ENCODE data around the gene TMEM74B. TPM values are rescaled to one million over a fixed set of nuclear protein-coding genes. Genes with fewer than 3 reads are reported as not detected.

TMEM74B gene
- total RNA-seq, 1 experiment from 2014 or later: 8.4 TPM

- Mint-ChIP-seq H3K4me3 (no peak overlapping the region), H3K36me3 (no peaks in the 10 kb centered on the region), H3K27me3 (ENCODE audit: low read depth) (peaks cover 28% of the 10 kb centered on the region), H3K27ac (no peak overlapping the region), H3K9me3 (no peaks in the 10 kb centered on the region), H3K4me1 (peaks cover 17% of the 10 kb centered on the region)
- no peak for ATAC-seq
- TF ChIP-seq ZNF671 (CRISPR knock-in tag; IDR thresholded peaks at IDR 0.05): no peak
- TF ChIP-seq SP1 (CRISPR knock-in tag; conservative IDR thresholded peaks at IDR 0.05): no peak
- DNase-seq (ENCODE audit: low spot score): no peak
- POLR2A ChIA-PET: interaction anchor here (0.6 kb wide), 1 partner anchor 33 kb away, joined by 3 read pairs; no protein-coding TSS in a partner anchor
- CTCF ChIA-PET: interaction anchor here (1.5 to 1.8 kb wide), 2 partner anchors 11 to 31 kb away, joined by 3 to 5 read pairs; no protein-coding TSS in a partner anchor
Measured at GRCh38 chr20:1182106-1182505, 2.7 kb downstream of the TMEM74B start.

GRCh38 chr20:1180949-1181348 lies 3.8 kb downstream of the TMEM74B start:
- no peaks in the 10 kb centered on the region for H3K9me3 Mint-ChIP-seq
- POLR2A ChIA-PET: no interaction called here
- peaks cover 17% of the 10 kb centered on the region for H3K4me1 Mint-ChIP-seq
- no peak overlapping the region for H3K4me3 Mint-ChIP-seq
- no peak overlapping the region for H3K27ac Mint-ChIP-seq
- CTCF ChIA-PET: interaction anchor here (1.8 kb wide), 1 partner anchor 32 kb away, joined by 5 read pairs; no protein-coding TSS in a partner anchor
- peaks cover 28% of the 10 kb centered on the region for H3K27me3 Mint-ChIP-seq (ENCODE audit: low read depth)
- ATAC-seq: no peak
- no peak for DNase-seq (ENCODE audit: low spot score)
- no peak for TF ChIP-seq ZBTB43 (CRISPR knock-in tag; IDR thresholded peaks at IDR 0.05)
- TF ChIP-seq IRF1 (CRISPR knock-in tag; IDR thresholded peaks at IDR 0.05): no peak
- TF ChIP-seq STAT6 (CRISPR knock-in tag; conservative IDR thresholded peaks at IDR 0.05; ENCODE audit: low read depth): no peak
- TF ChIP-seq ZNF317 (CRISPR knock-in tag; IDR thresholded peaks at IDR 0.05; ENCODE audit: borderline replicate concordance, low read depth): no peak
- TF ChIP-seq MXD4 (CRISPR knock-in tag; IDR thresholded peaks at IDR 0.05; ENCODE audit: borderline replicate concordance): no peak
- TF ChIP-seq ATF6 (CRISPR knock-in tag; IDR thresholded peaks at IDR 0.05): no peak
- no peak for TF ChIP-seq AFF4 (CRISPR knock-in tag; IDR thresholded peaks at IDR 0.05; ENCODE audit: borderline replicate concordance)
- no peak for TF ChIP-seq NFATC4 (CRISPR knock-in tag; IDR thresholded peaks at IDR 0.05)
- TF ChIP-seq OVOL2 (CRISPR knock-in tag; IDR thresholded peaks at IDR 0.05; ENCODE audit: borderline replicate concordance): no peak
- TF ChIP-seq IRF2 (CRISPR knock-in tag; IDR thresholded peaks at IDR 0.05; ENCODE audit: borderline replicate concordance, low read depth): no peak
- TF ChIP-seq ZMAT4 (CRISPR knock-in tag; IDR thresholded peaks at IDR 0.05): no peak
- TF ChIP-seq RORB (CRISPR knock-in tag; IDR thresholded peaks at IDR 0.05): no peak
- no peak for TF ChIP-seq JAZF1 (CRISPR knock-in tag; IDR thresholded peaks at IDR 0.05)
- TF ChIP-seq ATF3 (CRISPR knock-in tag; conservative IDR thresholded peaks at IDR 0.05): no peak
- TF ChIP-seq GABPB1 (CRISPR knock-in tag; IDR thresholded peaks at IDR 0.05): no peak
- TF ChIP-seq TEAD1 (CRISPR knock-in tag; IDR thresholded peaks at IDR 0.05): no peak
- TF ChIP-seq E2F4 (CRISPR knock-in tag; IDR thresholded peaks at IDR 0.05; ENCODE audit: borderline replicate concordance, low read depth): no peak
- H3K36me3 Mint-ChIP-seq: no peaks in the 10 kb centered on the region

Data from WTC11 (cell line).